GM08714 (cell line): Measurements from ENCODE around the gene ZRANB3.

Experiments
- H3K4me3 ChIP-seq: fragments of 200-500 bp; sonication (Bioruptor generic); 2 replicates; pipeline ENCODE4 v1.5.1; 2014; ENCODE audit warnings: mild to moderate bottlenecking, low read length, inconsistent platforms
- ZNF274 ChIP-seq: IDR thresholded peaks from 2 replicates; pipeline ENCODE4 v1.6.1; 2012; ENCODE audit warnings: mild to moderate bottlenecking, low read depth, low read length

ZRANB3 gene

GRCh38 chr2:135219226-135219625 is 311.8 kb downstream of the ZRANB3 start:
- no peak overlapping the region for H3K4me3 ChIP-seq
- TF ChIP-seq ZNF274 = no peak

DNA sequence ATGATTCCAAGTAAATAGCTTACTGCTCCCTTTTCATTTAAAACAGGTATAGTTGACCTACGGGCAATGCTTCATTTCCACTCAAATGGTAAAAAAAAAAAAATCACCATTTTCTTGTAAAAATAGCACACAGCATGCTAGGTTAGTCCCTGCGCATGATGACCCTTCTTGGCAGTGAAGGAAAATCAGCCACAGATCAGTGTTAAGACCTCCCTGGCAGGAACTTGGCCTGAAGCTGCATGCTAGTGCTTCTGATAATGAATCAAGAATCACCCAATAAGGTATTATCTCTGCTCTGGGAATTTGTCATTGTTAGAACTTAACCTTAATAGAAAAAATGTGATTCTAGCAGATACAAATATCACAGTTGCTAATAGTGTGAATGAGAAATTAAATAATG is 312.6 kb downstream of the ZRANB3 start:
- no peak overlapping the region for H3K4me3 ChIP-seq
- no peak for TF ChIP-seq ZNF274

DNA sequence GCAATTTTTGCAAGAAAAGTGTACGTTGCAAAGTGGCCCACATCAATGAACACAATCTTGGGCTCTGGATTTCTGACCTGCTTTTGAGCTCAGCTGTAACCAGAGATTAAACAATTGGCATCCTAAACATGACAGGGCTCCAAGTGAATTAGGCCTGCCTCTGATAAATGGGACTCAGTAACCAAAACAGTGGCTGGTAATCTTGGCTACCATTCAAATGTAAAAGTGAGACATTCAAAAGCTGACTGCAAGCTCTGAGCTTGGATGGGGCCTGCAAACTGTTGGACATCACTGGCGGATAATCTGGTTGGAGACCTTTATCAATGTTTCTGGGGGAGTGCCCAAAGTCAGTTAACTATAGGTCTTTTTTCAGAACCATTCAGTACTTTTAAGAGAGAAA is 318.3 kb downstream of the ZRANB3 start:
- H3K4me3 ChIP-seq = no peak overlapping the region
- TF ChIP-seq ZNF274 = no peak

DNA sequence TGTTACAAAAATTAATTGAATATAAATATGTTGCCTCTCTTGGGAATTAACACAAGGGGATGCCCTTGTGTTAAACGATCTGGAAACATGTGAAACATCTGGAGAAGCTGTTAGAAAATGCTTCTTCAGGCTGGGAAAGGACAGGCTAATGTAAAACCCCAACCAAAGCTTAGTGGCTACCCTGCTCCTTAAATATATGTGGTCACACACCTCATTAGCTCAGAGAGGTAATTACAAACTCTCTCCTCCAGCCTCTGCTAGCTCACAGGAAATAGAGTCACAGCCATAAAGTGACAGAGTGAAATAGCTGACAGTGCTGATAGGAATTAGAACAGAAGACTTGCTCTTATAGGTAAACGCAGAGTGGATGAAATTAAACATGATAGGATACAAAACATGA is 323.0 kb downstream of the ZRANB3 start:
- no peak for TF ChIP-seq ZNF274
- no peak overlapping the region for H3K4me3 ChIP-seq

GRCh38 chr2:135203944-135204343 is 327.1 kb downstream of the ZRANB3 start:
- no peak for TF ChIP-seq ZNF274
- H3K4me3 ChIP-seq = no peak overlapping the region

GRCh38 chr2:135202751-135203150 is 328.3 kb downstream of the ZRANB3 start:
- H3K4me3 ChIP-seq = no peak overlapping the region
- no peak for TF ChIP-seq ZNF274

DNA sequence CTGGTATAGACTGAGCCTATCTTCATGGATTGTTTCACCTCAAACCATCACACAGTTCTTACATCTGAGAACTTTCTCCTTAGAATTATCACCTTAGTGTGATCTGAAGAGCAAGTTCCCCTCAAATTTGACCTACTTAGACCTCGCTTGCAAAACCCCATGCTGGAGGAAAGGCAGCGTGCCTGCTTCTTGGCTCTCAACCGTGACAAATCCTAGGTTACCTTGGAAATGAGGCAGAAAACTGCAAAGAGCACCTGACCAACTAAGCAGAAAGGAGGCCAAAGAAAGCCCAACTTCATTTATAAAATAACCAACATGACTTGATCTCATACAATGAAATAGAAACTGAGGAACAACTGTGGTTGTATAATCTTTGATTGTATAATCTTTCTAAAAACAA is 332.5 kb downstream of the ZRANB3 start:
- no peak for TF ChIP-seq ZNF274

GRCh38 chr2:135190799-135191198 is 340.2 kb downstream of the ZRANB3 start:
- TF ChIP-seq ZNF274 = no peak
- no peak overlapping the region for H3K4me3 ChIP-seq

More for the DNA sequence above, 332.5 kb downstream of the ZRANB3 start:
- H3K4me3 ChIP-seq = no peak overlapping the region

GRCh38 chr2:135189148-135189547 is 341.9 kb downstream of the ZRANB3 start:
- no peak overlapping the region for H3K4me3 ChIP-seq
- no peak for TF ChIP-seq ZNF274

DNA sequence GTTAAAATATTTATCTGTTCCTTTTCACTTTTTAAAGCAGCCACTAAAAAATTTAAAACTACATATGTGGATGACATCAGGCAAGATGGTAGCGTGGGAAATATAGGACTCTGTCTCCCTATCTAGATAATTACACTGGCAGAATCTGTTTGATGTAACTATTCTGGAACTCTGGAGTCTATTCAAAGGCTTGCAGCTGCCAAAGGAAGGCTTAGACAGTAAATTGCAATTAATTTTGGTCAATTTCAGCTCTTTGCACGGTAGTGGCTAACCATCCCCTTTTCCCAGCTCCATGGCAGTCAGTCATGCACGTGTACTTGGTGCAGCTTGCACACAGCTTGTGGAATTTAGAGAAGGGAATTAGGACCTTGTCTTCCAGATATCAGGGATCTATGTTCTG is 343.7 kb downstream of the ZRANB3 start:
- no peak overlapping the region for H3K4me3 ChIP-seq
- TF ChIP-seq ZNF274 = no peak

DNA sequence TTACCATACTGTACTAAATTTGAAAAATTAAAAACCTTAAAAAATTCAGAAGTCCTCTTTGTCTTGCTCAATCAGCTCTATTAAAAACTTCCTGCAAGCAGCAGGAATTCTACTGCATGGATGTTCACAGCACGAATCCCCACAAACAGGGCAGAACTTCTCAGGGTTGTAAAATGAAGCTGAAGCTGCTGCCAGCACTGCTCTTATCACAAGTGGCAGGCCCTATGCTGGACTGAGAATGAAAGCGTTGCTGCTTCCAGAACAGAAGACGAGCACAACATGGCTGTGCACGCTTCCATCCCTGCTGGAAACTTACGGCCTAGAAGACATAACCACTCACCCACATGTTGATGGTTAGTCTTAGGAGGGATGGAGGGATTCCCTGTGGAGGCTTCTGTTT is 345.0 kb downstream of the ZRANB3 start:
- TF ChIP-seq ZNF274 = no peak
- H3K4me3 ChIP-seq = no peak overlapping the region

- TF ChIP-seq ZNF274 = no peak
- no peak overlapping the region for H3K4me3 ChIP-seq
Measured at GRCh38 chr2:135183822-135184221, 347.2 kb downstream of the ZRANB3 start.

DNA sequence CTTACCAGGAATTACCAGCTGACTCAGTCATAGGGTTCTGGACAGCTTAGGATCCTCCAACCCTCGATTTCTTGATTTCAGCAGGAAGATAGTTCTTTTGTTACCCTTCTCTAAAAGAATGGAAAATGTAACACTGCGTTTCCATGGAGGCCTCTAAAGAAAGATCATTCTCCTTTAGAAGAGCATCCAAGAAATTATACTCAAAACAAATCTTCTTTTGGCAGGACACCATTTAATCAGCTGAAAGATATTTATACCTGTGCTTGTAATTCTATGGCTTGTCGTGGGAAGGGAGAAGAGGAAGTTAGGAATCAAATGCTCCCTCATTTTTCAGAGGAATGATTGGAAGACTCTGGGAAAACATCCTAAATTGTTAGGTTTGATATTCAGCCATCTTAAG is 348.4 kb downstream of the ZRANB3 start:
- no peak overlapping the region for H3K4me3 ChIP-seq
- TF ChIP-seq ZNF274 = no peak

DNA sequence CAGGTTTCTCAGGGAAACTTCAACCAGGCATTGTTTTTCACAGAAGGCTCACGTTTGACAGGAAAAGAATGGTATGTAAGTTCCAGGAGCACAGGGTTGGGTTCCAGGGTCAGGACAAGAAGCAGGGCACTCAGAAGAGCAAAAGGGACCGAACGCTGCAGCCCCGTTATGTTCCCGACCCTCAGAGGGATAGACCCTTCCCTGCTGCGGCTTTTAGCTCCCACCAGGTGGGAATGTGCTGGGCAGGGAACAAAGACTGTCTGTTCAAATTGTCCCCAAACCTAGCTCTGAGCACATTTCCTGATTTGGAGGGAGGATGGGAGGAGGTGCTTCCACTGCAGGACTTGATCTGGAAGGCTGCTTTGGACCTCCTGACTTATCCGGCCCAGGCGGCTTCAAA is 348.8 kb downstream of the ZRANB3 start:
- TF ChIP-seq ZNF274 = no peak
- H3K4me3 ChIP-seq = no peak overlapping the region

DNA sequence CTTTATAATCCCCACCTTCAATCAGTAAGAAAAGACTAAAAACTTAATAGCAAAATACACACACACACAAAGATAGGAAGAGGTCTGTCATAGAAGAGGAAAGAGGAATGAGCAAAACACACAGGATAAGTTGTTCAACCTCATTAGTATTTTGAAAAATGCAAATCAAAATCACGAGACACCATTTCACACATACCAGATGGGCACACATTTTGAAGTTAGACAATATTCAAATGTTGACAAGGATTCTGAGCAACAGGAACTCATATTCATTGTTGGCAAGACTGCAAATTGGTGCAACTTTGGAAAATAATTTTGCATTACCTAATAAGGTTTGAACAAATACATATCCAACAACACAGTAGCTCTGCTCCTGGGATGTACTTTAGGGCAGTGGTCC is 351.3 kb downstream of the ZRANB3 start:
- no peak overlapping the region for H3K4me3 ChIP-seq
- TF ChIP-seq ZNF274 = no peak

DNA sequence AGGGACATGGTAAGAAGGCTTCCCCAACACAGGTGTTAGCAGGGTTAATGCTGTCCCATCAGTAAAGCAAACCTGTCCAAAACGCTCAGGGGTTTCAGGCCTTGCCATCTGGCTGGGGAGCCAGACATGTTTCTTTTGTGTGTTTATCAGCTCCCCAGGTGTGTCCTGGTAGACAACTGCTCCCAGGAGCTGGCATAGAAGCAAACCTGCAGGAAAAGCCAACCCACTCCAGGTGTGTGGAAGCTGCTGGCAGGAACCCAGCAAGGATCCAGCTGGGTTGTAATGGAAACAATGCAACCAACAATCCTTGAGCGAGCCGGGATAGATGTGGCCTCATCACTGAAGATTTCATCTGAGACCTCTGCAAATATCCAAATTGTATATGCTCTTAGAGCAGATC is 355.8 kb downstream of the ZRANB3 start:
- no peak for TF ChIP-seq ZNF274
- H3K4me3 ChIP-seq = no peak overlapping the region

DNA sequence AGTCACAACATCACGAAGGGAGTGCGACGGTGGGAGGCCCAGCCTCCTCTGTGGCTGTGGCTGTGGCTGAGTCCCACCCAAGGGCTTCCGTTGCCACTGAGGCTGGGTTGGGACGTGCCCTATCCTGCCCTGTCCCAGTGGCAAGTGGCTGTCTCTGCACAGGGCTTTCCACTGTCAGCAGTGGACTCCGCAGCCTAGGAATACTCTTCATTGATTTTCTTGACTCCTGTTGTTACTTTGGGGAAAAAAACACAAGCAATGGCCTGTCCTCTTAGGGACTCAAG is 356.3 kb downstream of the ZRANB3 start:
- no peak for TF ChIP-seq ZNF274

More for the DNA sequence above, 356.3 kb downstream of the ZRANB3 start:
- no peak overlapping the region for H3K4me3 ChIP-seq
